ENCODE measurements around the gene DNASE1L1.

Gene DNASE1L1

DNA sequence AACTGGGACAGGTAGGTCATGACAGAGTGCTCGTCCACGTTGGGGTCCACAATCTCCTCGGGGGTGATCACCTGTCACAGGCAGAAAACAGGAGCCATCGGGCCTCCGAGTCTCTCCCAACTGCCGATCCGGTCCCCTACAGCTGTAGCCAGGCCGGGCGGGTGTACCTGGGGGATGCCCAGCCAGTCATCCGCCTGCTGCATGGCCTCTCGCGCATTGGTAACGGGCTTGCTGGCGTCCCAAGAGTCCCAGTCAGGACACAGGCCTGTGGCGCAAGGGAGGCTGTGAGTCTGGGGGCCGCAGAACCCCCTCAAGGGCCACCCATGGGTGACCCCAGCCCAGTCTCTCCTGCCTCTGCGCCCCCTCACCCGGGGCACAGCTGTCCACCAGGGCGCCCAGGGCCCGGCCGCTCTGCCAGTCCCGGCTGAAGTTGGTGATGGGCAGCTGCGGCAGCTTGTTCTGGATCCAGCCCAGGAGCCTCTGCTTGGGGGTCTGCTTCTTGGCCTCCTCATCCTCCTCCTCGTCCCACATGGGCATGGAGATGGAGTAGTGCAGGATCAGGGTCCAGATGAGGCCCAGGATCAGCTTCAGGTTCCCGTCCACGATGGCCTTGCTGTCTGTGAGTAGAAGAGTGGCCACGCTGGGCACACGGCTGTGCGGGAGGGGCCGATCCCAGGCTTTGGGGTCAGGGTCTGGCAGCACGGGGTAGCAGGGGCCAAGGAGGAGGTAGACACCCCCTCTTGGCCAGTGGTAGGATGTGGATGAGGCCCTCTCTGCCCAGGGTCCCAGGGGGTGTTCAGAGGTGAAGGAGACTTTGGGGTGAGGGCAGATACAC is 41.4 kb downstream of the DNASE1L1 start:
- DNase-seq (ENCODE audit: low read depth): no peak

DNA sequence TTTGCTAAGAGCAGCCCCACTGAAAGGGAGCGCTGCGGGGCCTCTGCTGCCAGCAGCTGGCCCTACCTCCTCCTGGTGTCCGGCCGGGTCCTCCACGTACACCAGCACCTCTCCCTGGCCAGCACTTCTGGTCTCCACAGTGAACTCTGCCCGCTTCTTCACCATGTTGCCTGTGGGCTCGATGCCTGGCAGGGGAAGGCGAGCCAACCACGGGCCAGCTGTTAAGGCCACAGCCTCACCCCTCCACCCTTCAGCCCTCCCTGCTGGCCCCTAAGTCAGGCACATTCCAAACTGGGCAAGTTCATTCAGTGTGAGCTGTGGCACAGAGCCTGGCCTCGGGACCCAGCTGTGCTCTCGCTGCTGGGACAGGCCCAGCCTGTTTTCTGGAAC is 42.4 kb downstream of the DNASE1L1 start:
- no peak for DNase-seq (ENCODE audit: low read depth)

DNA sequence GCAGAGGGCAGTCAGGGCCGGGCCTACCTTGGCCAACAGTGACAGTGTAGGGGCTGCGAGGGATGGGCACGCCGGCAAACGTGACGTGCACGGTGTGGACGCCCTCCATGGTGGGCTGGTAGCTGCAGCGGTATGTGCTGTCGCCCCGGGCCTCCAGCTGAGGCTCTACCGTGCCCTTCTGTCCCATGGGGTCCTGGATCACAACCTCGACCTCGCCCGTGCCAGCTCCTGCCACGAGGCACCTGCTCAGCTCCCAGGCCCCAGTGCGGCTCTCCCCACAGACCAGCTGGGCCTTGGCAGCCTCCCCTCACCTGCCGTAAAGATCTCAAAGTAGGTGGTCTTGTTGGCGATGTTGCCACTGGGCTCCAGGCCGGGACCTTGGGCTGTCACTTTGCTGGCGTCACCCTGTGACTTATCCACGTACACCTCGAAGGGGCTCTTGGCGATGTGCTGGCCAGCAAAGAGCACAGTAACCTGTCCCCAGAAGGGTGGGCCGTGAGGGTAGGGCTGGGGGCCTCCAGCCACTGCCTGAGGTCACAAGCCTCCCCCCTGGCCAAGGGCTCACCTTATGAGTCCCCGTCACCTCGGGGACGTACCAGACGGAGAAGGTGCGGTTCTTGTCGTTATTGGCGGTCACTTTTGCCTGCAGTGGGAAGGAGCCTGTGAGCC is 42.9 kb downstream of the DNASE1L1 start:
- no peak for DNase-seq (ENCODE audit: low read depth)

DNA sequence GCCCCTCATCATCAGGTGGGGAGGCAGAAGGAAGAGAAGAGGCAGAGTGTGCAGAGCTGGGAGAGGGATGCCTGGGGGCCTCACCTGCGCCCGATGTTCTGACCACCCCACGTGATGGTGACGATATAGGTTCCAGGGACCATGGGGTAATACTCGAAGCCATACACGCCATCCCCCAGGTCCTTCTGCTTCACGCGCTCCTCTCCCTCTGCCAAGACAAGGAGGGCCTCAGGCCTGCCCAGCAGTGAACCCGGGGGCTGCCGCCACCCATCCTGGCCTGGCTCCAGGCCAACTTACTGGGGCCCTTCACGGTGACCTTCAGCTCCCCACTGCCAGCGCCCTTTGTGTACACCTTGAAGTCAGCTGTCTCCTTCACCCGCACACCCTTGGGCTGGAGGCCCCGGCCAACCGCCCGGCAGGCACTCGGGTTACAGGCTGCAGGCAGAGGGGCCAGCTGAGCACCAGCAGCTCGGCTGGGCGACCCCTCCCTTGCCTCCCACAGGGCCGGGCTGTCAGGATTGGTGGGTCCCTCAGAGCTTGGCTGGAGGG is 43.9 kb downstream of the DNASE1L1 start:
- DNase-seq (ENCODE audit: low read depth): no peak

DNA sequence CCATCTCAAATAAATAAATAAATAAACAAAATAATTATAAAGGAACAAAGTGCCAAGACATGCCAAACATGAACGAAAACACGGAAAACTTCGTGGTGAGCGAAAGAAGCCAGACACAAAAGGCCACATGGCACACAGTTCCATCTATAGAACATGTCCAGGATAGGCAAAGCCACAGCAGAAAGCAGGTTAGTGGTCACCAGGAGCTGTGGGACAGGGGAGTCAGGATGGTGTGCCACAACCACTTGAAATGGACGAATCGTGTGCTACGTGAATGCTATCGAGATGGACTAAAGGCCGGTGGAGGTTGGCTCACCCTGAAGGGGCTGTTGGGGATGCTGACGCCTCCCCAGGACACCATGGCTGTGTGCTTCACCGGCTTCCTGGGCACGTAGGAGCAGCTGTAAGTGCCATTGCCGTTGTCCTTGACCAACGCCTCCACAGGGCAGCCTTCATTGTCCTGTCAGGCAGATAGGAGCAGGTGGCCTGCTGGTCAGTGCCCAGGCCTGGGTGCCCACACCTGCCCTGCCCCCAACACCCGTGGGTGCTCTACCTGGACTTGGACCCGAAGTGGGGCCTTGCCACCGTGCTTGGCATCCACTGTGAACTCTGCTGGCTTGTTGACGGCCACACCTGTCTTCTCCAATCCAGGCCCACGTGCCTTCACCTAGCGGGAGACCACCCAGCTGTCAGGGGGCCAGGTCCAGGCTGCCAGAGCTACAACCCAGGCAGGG is 45.2 kb downstream of the DNASE1L1 start:
- DNase-seq (ENCODE audit: low read depth): no peak

DNA sequence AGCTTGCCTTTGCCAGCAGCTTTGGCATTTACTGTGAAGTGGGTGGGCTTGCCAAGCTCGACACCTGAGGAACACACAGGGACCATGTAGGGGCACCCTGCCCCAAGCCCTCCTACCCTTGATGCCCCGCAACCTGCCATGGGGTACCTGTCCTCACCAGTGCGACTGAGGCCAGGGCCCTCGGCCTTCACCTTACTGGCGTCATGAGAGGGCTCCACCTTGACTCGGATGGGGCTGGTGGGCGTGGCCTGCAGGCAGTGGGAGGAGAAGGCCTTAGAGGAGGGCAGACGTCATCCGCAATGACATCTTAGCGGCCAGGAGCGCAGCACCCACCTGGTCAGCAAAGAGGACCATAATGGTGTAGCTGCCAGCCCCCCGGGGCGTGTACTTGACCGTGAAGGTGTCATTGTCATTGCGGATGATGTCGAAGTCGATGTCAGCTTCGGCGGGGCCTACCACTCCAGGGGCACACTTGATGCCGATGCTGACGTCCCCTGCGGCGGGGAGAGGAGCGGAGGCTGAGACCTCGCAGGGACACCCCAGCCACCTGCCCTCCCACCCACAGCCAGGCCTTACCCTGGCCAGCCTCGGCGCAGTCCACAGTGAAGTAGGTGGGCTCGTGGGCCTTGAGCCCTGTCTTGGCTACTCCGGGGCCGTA is 46.8 kb downstream of the DNASE1L1 start:
- DNase-seq (ENCODE audit: low read depth): no peak

DNA sequence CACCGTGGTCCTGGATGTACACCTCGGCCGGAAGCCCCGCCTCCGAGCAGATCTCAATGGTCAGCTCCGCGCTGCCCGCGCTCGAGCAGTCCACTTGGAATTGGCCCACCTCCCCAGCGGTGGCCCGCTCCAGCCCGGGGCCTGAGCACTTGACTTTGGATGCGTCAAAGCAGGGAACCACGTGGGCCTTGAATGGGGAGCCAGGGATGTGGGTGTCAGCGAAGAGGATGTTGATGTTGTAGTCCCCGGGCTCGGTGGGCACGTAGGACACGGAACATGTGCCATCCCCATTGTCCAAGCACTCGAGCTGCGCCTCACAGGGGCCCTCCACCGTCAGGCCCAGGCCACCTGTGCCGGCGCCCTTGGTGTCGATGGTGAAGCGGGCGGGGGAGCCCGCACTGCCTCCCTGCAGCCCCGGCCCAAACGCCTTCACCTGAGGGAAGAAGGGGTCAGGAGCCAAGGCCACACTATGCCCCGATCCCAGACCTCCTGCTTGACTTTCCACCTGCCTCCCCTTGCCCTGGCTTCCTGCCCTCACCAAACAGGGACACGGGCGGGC is 48.8 kb downstream of the DNASE1L1 start:
- no peak for DNase-seq (ENCODE audit: low read depth)

DNA sequence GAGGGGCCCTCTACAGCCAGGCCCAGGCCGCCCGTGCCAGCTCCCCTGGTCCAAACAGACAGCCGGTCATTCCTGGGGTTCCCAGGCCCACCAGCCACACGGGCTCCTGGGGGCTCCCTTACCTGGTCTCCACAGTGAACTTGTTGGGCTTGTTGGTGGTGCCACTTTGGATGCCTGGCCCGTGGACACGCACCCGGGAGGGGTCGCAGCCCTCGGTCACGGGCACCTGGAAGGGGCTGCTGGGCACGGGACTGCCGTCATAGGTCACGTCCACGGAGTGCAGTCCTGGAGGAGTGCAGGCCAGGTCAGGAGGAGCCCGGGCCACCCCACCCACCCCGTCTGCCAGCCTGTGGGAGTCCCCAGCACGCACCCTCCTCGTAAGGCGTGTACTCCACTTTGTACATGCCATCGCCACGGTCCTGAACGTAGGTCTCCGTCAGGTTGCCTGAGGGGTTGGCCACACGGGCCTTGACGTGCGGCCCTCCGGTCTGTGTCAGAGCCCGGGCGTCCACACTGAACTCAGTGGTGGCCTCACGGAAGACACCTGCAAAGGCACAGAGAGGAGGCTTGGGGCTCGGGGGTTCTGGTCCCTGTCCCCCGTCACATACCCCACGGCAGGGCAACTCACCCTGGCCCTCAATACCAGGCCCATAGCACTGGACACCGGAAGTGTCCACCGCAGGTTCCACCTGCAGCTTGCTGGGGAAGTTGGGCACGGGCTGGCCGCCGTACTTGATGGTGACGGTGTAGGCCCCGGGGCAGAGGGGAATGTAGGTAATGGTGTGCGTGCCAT is 49.5 kb downstream of the DNASE1L1 start:
- DNase-seq (ENCODE audit: low read depth): no peak

DNA sequence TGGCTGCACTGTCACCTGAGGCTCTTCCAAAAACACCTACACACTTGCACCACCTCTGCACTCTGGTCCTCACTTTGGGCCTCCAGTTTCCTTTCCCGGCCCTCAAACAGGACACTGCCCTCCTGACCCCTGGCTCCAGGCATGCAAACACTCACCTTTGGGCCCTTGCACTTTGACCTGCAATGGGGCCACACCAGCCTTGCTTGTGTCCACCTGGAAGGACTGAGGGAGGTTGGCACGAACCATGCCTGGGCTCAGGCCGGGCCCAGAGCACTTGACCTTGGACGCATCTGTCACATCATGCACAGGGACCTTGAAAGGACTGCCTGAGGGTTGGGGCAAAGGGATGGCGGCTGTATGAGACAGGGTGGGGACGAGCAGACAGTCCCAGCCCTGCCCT is 50.2 kb downstream of the DNASE1L1 start:
- no peak for DNase-seq (ENCODE audit: low read depth)

DNA sequence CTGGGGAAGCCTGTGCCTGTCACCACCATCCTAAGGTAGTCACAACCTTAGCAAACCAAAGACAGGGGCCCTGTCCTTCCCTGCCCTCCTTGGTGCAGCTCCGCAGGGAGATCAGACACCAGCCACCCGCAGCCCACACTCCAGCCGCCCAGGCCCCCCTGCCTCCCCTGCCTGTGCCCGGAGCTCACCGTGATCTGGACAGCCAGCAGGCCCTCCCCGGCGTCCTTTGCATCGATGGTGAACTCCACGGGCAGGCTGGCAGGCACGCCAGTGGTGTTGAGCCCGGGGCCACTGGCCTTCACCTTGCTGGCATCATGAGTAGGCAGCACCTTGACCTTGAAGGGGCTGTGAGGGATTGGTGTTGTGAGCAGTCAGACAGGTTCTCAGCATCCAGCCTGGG is 51.0 kb downstream of the DNASE1L1 start:
- no peak for DNase-seq (ENCODE audit: low read depth)

DNA sequence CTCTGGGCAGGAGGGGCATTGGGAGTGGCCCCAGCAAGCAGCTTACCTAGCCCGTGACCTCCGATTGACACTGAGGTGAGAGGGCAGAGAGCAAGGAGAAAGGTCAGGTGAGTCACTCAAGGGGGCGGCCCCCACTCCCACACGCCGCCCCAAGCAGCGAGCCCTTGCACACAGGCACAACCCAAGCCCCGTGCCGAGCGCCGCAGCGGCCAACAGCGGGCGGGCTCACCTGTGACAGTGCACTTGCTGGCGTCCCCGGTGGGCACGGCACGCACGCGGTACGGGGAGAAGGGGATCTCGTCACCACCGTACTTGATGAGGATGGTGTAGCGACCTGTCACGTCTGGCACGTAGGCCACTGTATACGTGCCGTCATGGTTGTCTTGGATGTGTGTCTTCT is 51.8 kb downstream of the DNASE1L1 start:
- DNase-seq (ENCODE audit: low read depth): no peak

DNA sequence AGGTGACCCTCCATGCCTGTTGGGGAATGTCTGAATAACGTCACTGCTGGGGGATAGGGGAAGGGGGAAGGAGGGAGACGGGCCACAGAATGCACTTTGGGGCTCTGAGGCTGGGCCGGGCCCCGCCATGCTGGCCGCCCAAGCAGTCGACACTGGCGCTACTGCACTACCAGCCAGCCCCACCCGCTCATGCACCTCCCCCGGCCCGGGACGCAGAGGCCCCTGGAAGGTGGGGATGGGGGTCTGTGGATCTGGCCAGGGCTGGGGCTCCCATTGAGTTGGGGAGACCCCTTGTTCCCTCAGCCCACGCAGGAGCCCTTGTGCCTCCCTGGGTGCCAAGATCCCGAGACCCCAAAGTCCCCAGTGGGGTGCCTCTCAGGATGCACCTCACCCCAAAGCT is 52.5 kb downstream of the DNASE1L1 start:
- no peak for DNase-seq (ENCODE audit: low read depth)

DNA sequence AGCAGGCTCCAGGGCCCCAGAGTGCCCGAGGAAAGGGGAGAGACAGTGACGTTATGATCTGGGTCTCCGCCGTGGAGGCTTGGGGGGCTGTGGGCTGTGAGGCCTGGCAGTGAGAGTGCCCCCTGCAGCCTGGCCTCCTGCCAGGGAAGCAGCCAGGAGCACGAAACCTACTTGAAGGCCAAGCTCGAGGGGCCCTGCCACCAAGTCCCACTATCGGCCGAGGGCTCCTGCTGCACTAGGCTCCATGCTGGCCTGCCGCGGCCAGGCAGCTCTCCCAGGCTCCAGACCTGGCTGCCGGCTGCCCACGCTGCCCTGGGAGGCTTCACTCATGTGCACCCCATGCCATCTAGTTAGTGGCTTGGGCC is 53.3 kb downstream of the DNASE1L1 start:
- DNase-seq (ENCODE audit: low read depth): no peak

DNA sequence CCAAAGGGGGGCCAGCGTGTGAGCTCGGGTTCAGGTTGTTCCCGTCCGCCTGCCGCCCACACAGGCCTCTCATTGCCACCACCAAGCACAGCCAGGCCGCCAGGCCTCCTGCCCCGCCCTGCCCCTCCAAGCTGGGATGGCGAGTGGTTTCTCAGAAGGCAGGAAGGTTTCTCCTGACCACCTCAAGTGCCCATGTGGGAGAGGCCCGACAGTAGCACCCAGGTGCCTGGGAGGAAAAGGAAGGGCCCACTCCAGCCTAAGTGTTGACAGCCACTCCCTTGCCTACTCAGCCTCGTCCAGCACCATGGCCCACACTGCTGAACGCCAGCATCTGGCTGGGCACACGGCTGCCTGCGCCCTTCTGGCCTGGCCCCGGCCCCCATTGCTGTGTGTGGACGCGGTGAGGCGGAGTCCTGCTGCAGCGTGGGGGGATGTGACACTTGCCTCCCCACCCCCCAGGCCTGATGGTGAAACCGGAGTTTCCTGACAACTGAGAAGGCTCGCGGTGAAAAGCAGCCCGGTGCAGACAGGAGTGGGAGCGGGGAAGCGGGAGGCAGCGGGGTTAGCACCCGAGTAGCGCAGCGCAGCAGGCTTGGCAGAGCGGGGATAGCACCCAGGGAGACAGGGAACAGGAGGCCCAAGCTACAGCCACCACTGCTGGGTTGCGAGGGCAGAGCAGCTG is 53.8 kb downstream of the DNASE1L1 start:
- no peak for DNase-seq (ENCODE audit: low read depth)

DNA sequence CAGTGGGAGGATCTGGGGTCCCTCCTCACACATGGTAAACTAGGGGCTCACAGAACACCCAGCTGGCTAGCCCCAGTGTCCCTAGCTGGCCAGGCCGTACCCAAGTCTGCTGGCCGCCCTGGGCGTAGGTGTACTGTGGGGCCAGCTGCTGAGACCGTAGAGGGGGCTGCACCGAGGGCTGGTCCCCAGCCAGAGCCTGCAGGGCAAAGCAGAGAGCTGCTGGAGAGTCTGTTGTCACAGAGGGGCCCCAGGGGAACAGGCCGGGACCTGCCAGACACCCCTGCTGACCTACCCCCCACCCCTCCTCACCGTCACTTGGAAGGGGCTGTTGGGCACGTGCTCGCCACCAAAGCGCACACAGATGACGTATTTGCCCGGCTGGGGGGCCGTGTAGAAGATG is 54.5 kb downstream of the DNASE1L1 start:
- no peak for DNase-seq (ENCODE audit: low read depth)

DNA sequence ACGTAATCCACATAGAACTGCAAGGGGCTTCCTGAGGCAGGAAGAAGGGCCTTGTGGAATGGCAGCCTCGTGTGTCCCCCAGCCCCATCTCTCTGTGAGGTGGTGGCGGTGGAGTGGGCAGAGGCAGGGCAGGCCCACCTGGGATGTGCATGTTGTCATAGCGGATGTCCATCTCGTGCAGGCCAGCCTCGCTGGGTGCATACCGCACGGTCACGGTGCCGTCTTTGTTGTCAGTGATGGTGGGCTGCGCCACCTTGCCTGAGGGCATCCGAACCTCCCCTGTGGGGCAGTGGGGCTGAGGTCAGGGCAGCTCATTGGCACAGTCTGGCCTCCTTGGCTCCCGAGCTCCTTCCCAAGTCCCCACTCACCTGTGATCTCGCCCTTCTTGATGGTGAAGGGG is 55.0 kb downstream of the DNASE1L1 start:
- no peak for DNase-seq (ENCODE audit: low read depth)

DNA sequence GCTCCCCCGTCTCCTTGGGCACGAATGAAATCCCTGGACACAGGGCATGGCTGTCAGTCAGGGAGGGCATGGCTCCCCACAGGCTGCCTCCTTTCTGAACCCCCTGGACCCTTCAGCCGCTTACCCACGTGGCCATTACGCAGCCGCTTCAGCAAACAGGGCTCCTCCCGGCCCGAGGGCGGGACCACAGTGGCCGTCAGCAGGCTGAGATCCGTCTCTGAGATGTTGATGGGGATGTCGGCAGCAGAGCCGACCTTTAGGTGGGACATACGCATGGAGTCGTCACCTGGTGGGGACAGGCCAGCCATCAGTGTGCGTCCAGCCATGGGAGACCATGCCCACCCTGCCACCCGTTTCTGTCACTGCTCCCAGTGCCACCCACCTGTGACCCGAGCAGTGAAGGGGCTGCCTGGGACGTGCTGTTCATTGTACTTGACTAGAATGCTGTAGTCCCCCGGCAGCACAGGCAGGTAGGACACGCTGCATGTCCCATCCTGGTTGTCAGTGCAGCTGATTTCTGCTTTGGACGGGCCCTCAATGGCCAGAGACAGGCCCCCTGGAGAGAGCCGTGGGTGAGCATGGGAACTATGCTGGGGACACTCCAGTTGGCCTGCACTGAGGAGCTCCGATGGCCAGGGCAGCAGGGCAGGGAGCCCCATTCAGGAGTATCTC is 55.7 kb downstream of the DNASE1L1 start:
- DNase-seq (ENCODE audit: low read depth): no peak

DNA sequence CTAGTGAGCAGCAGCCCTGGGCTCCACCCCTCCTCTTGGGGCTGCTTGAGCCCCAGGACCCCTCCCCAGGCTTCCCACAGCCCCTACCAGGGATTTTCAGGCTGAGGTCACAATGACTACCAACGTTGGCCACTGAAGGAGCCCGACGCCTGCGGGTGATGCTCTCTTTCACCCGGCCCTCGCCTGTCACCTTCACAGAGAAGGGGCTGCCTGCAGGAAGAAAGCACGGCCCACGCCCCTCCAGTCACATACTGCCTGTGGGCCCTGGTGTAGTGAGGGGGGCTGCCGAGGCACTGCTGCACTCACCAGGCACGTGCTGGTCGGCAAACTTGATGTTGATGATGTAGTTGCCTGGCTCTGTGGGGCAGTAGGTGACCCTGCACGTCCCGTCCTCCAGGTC is 56.6 kb downstream of the DNASE1L1 start:
- no peak for DNase-seq (ENCODE audit: low read depth)

DNA sequence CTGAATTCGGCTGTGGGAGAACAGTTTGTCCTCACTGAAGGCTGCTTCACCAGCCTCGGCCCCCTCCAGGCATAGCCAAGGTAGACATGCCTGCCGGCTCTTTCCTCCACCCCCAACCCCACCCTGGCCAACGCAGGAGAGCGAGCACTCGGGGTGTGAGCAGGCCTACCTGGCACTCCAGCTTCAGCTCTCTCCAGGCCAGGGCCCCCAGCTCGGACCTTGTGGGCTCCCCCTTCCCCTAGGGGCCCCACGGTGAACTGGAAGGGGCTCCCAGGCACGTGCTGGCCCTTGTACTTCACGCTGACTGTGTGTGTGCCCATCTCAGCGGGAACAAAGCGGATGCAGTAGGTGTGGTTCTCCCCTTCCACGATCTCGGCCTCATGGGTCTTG is 57.0 kb downstream of the DNASE1L1 start:
- DNase-seq (ENCODE audit: low read depth): no peak
